HG03521 (cell line): ENCODE results near the gene TEX38.
"Not testable (repeated sequence)": the region's sequence is repeated elsewhere in the genome, so short reads cannot be mapped to it uniquely, and the experiment has no call there.

Experiments used
- ATAC-seq: cut with Tn5 transposase; IDR thresholded peaks from one replicate; pipeline ENCODE4 v1.9.1; 2021; ENCODE audit warnings: mild to moderate bottlenecking, moderate library complexity; ENCODE audit not compliant: unreplicated experiment

Gene TEX38

GRCh38 chr1:46671554-46671953 is at the start of gene TEX38:
Gene TEX38, plus strand, starts transcription at chr1:46671854. Its CDS starts 81 bp downstream, at chr1:46671935.
- no peak for ATAC-seq

DNA sequence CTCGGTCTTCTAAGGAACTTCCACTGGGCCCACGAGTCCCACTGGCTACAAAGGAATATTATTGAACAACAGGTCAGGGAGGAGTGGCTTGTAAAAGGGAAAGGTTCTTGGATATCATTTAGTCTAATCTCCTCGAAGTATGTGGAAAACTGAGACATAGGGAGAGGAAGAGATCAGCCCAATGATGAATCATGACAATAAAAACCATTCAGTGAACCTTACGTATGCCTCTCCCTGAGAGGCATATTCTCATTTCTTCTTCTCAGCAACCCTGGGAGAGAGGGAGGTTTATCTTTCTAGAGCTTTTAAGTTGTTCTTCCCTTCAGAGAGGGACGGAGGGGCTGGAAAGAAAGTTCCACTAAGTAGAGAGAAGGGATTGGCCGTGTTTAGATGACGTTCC is 49.7 kb upstream of the TEX38 start:
- ATAC-seq = no peak

GRCh38 chr1:46622344-46622743 is 49.3 kb upstream of the TEX38 start:
- no peak for ATAC-seq

- no peak for ATAC-seq
These were observed 47.7 kb upstream of the TEX38 start for GRCh38 chr1:46623743-46624644.

DNA sequence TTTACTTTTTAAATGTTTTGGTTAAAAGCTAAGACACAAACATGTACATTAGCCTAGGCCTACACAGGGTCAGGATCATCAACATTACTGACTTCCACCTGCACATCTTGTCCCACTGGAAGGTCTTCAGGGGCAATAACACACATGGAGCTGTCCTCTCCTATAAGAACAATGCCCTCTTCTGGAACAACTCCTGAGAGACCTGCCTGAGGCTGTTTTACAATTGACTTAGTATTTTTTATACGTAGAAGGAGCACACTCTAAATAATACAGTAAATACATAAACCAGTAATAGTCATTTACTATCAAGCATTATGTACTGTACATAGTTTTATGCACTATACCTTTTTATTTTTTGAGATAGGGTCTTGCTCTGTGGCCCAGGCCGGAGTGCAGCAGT is 40.9 kb upstream of the TEX38 start:
- no peak for ATAC-seq

DNA sequence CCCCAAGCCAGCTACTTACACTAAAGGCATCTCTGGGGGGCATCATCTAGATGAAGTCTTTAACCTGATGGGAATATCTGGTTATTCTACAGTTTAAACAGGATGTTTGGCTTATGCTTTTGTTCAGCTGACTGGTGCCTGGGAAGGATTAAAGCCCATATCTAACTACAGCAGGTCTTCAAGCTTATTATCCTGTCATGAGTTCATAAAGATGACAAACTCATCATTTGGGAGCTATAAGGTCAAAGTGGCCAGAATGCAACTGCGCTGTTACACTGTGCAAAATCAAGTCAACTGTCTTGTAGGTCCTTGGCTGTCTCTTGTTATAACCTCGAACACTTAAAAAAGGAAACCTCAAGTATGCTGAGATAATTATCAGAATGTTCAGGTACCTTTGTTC is 36.4 kb upstream of the TEX38 start:
- no peak for ATAC-seq

GRCh38 chr1:46637444-46638083 is 34.1 kb upstream of the TEX38 start:
- ATAC-seq = no peak

DNA sequence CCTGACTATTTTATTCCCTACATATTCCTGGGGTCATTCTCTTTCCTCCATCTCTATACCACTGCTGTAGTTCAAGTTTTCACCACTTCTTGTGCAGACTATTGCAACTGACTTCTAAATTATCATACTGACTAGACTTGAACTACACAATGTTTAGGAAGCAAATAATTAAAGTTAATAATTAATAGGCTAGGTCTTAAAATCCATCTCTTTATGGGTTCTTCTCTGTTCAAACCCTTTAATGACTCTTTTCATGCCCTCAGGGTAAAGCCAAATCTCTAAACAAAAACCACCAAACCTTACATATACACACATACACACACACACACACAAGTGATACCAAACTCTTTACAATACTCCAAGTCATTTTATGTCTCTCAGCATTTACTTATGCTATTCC is 32.7 kb upstream of the TEX38 start:
- no peak for ATAC-seq

DNA sequence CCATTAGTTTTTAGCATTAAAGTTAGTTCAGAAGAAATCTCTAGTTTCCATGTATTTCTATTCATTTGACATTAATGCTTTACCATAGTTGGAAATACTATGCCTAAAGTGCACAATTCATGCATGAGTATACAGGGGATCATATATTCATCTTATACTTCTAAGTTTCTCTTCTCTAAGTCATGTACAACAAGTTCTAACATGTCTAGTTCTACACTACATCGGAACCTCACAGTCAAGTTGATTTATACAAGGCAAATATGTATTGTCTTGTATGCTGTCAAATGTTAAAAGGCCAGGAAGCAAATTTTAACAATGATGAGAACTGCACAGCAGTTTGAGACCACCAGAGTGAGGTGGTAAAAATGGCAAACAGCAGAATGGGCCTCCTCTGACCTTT is 32.1 kb upstream of the TEX38 start:
- no peak for ATAC-seq

- ATAC-seq = no peak
These were observed 29.5 kb upstream of the TEX38 start for GRCh38 chr1:46642115-46642680.

DNA sequence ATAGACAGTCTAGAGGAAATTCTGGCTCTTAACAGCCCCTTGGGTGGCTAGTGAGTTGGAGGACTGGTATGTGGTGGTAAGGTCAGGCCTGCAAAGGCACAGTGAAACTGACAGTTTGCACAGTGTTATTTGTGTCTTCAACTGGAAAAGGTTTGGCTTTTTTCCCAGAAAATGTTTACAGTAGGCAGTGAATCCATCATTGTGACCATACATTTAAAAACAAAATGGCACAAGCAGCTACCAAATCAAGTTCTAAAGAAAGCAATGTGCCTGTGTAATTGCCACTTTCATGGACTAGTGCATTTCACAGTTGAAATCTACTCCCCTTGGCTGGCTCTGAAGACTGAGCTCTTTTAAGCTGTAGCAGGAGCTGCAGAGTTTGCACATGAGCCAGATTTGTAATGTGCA is 28.3 kb upstream of the TEX38 start:
- ATAC-seq = no peak

DNA sequence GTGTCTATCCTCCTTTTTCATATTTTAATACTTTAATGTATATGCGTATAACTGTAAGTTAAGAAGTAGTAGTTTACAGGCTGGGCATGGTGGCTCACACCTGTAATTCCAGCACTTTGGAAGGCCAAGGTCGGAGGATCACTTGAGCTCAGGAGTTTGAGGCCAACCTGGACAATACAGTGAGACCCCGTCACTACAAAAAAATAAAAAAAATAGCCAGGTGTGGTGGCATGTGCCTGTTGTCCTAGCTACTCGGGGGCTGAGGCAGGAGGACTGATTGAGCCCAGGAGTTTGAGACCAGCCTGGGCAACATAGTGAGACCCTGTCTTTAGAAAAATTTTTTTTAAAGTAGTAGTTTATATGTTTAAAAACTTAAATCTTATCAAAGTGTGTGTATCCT is 25.8 kb upstream of the TEX38 start:
- no peak for ATAC-seq

- ATAC-seq = no peak
These were observed 25.3 kb upstream of the TEX38 start for GRCh38 chr1:46646331-46646730.

DNA sequence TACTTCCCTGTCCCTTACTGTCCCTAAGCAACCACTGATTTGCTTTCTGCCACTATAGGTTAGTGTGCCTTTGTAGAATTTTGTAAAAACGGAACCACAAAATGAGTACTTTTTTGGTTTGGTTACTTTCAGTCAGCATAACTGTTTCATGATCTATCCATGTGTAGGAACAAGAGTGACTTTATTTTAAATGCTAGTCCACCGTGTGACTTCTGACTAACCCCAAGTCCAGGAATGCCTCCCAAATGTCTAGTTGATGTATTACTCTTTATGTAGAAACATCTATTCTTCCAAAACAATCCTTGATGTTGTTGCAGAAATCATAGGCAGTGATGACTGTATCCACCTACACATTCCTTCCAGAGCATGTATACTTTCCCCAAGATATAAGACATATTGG is 24.8 kb upstream of the TEX38 start:
- no peak for ATAC-seq

DNA sequence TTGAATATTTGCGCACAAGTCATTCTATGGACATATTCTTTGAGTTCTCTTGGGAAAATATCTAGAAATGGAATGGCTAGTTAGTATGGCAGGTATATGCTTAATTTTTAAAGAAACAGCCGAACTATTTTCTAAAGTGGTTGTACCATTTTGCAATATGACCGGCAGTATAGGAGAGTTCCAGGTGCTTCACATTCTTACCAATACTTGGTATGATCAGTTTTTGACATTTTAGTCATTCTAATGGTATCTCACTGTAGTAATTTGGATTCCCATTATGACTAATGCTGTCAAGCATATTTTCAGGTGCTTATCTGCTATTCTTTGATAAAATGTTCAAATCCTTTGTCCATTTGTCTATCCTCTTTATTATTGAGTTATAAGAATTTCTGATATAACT is 24.0 kb upstream of the TEX38 start:
- ATAC-seq = no peak

- no peak for ATAC-seq
These were observed 21.9 kb upstream of the TEX38 start for GRCh38 chr1:46649764-46650163.

- ATAC-seq = no peak
These were observed 21.2 kb upstream of the TEX38 start for GRCh38 chr1:46650491-46650890.

DNA sequence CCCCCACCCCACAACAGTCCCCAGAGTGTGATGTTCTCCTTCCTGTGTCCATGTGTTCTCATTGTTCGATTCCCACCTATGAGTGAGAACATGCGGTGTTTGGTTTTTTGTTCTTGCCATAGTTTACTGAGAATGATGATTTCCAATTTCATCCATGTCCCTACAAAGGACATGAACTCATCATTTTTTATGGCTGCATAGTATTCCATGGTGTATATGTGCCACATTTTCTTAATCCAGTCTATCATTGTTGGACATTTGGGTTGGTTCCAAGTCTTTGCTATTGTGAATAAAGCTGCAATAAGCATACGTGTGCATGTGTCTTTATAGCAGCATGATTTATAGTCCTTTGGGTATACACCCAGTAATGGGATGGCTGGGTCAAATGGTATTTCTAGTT is 20.5 kb upstream of the TEX38 start:
- not testable (repeated sequence) for ATAC-seq

GRCh38 chr1:46652321-46653100 is 19.1 kb upstream of the TEX38 start:
- no peak for ATAC-seq

- ATAC-seq = no peak
These were observed 18.2 kb upstream of the TEX38 start for GRCh38 chr1:46653405-46653958.

GRCh38 chr1:46654012-46654411 is 17.6 kb upstream of the TEX38 start:
- ATAC-seq = no peak
